ENCODE results near the gene FXYD6.

Gene FXYD6

DNA sequence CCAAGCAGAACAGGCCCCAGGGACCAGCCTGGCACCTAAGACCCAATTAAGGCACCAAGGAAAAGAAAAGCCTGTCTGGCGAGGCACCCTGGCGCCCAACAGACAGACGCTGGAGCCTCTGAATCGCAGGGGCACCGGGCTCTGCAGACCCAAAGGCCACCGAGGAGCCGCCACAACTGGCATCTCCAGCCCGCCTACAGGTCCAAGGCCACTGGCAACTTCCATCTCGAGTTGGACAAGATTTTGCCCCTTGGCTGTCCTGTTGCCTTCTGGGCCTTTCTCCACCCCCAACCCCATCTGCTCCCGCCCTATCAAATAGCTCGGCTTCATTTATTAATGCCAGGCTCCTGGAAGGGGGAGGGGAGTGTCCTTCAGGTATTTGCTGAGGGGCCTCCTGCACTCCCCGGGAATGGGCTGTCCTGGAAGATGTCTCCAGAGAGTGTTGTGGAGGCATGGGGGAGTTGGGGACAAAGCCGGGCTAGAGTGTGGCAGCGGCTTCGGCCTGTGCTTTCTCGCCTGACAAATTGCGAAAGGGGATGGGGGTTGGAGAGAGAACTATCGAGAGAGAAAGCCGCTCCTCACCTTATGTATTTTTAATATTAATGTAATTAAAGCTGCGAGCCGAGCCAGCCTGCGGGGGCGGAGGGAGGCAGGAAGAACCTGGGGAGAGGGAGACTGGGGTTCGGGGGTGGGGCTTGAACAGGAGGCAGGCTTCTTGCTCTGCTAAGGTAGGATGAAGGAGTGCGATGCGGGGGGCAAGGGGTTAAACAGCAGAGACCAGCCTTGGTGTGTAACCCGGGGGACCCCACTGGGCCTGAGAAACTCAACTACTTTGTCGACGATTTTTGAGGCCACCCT, 81.5 kb downstream of the FXYD6 start:
- Histone ChIP-seq H3K36me3 (ENCODE audit: insufficient read depth, insufficient read length, low read length) (no peaks in the 10 kb centered on the region), H3K4me1 (ENCODE audit: insufficient read depth, insufficient read length) (peaks cover 1% of the 10 kb centered on the region), H3K9me3 (ENCODE audit: insufficient read depth, low read length) (no peaks in the 10 kb centered on the region), H3K4me3 (ENCODE audit: insufficient read length, low read depth) (no peak overlapping the region), H3K27me3 (ENCODE audit: insufficient read depth, insufficient read length) (peaks cover 68% of the 10 kb centered on the region), H3K9ac (ENCODE audit: insufficient read length, low read depth) (no peak overlapping the region)
- TF ChIP-seq ZNF274 (IDR thresholded peaks at IDR 0.05; ENCODE audit: low read depth, low read length) (no peak), YY1 (IDR thresholded peaks at IDR 0.05; ENCODE audit: insufficient read depth, insufficient read length) (no peak), SUZ12 (IDR thresholded peaks at IDR 0.05; ENCODE audit: extremely low read depth, insufficient read depth, insufficient read length) (no peak)
- no peak for DNase-seq (ENCODE audit: low read depth, low spot score)

DNA sequence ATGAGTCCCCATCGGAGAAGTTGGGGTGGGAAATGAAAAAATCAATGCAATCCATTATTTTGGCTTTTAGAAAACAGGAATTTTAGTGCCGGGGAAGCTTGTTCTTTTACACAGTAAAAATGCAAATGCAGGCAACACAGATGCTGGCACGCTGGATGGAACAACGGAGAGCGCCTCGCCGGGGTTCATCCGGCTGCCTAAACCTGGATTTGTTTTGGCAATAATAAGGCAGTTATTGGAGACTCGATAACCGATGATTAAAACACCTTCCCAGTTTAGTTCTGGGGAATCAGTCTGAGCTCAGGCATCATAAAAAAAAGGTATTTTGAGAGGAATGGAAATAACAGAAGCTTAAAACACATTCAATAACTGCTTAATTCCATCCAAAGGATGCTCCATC, 82.3 kb downstream of the FXYD6 start:
- Histone ChIP-seq H3K4me1 (ENCODE audit: insufficient read depth, insufficient read length) (peaks cover 1% of the 10 kb centered on the region), H3K27me3 (ENCODE audit: insufficient read depth, insufficient read length) (peaks cover 62% of the 10 kb centered on the region), H3K36me3 (ENCODE audit: insufficient read depth, insufficient read length, low read length) (no peaks in the 10 kb centered on the region), H3K4me3 (ENCODE audit: insufficient read length, low read depth) (no peak overlapping the region), H3K9me3 (ENCODE audit: insufficient read depth, low read length) (no peaks in the 10 kb centered on the region), H3K9ac (ENCODE audit: insufficient read length, low read depth) (no peak overlapping the region)
- no peak for DNase-seq (ENCODE audit: low read depth, low spot score)
- TF ChIP-seq YY1 (IDR thresholded peaks at IDR 0.05; ENCODE audit: insufficient read depth, insufficient read length) (no peak), ZNF274 (IDR thresholded peaks at IDR 0.05; ENCODE audit: low read depth, low read length) (no peak), SUZ12 (IDR thresholded peaks at IDR 0.05; ENCODE audit: extremely low read depth, insufficient read depth, insufficient read length) (no peak)

DNA sequence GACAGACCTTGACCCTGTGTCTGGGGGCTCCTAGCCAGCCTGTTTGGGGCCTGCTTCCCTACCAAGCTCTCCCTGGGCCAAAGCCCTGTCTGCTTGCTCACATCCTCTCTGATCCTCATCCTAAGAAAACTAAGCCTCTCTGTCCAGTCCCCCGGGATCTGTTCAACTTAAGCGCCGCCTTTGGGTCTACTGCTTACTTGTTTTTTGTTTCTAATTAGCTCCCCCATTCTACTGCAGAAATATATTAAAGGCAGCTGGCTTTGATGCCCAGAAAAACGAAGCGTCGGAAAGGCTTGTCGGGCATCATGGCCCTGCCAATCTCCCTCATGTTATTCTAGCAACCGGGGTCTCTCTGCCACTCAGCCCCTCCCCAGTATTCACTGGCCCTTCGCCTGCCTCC, 82.9 kb downstream of the FXYD6 start:
- H3K27me3 ChIP-seq (ENCODE audit: insufficient read depth, insufficient read length) = peaks cover 57% of the 10 kb centered on the region

DNA sequence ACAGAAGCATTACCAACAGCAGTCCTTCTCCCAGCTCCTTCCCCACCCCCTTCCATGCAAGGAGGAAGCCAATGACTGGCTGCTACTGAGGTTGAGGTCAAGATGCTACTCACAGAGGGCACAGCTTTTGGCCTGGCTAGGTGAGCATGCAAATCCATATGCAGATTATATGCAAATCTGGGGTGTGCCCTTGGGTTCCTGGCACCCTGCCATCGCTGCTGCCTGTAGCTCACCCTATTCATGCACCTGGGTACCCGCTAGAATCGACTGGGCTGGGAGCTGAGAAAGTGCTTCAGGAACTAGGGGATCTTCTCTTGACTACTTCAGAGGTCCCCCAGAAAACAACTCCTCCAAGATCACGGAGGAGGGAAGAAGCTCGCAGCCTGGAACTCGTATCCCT, 83.5 kb downstream of the FXYD6 start:
- H3K27me3 ChIP-seq (ENCODE audit: insufficient read depth, insufficient read length) = peaks cover 51% of the 10 kb centered on the region
- no peak overlapping the region for H3K4me3 ChIP-seq (ENCODE audit: insufficient read length, low read depth)
- H3K9me3 ChIP-seq (ENCODE audit: insufficient read depth, low read length) = no peaks in the 10 kb centered on the region
- H3K9ac ChIP-seq (ENCODE audit: insufficient read length, low read depth) = no peak overlapping the region
- peaks cover 1% of the 10 kb centered on the region for H3K4me1 ChIP-seq (ENCODE audit: insufficient read depth, insufficient read length)
- H3K36me3 ChIP-seq (ENCODE audit: insufficient read depth, insufficient read length, low read length) = no peaks in the 10 kb centered on the region
- no peak for DNase-seq (ENCODE audit: low read depth, low spot score)
- no peak for TF ChIP-seq YY1 (IDR thresholded peaks at IDR 0.05; ENCODE audit: insufficient read depth, insufficient read length)
- no peak for TF ChIP-seq SUZ12 (IDR thresholded peaks at IDR 0.05; ENCODE audit: extremely low read depth, insufficient read depth, insufficient read length)
- no peak for TF ChIP-seq ZNF274 (IDR thresholded peaks at IDR 0.05; ENCODE audit: low read depth, low read length)

More for the DNA sequence above, 82.9 kb downstream of the FXYD6 start:
- DNase-seq (ENCODE audit: low read depth, low spot score) = no peak
- peaks cover 1% of the 10 kb centered on the region for H3K4me1 ChIP-seq (ENCODE audit: insufficient read depth, insufficient read length)
- H3K9ac ChIP-seq (ENCODE audit: insufficient read length, low read depth) = no peak overlapping the region
- no peak overlapping the region for H3K4me3 ChIP-seq (ENCODE audit: insufficient read length, low read depth)
- no peaks in the 10 kb centered on the region for H3K9me3 ChIP-seq (ENCODE audit: insufficient read depth, low read length)
- H3K36me3 ChIP-seq (ENCODE audit: insufficient read depth, insufficient read length, low read length) = no peaks in the 10 kb centered on the region
- no peak for TF ChIP-seq YY1 (IDR thresholded peaks at IDR 0.05; ENCODE audit: insufficient read depth, insufficient read length)
- no peak for TF ChIP-seq SUZ12 (IDR thresholded peaks at IDR 0.05; ENCODE audit: extremely low read depth, insufficient read depth, insufficient read length)
- TF ChIP-seq ZNF274 (IDR thresholded peaks at IDR 0.05; ENCODE audit: low read depth, low read length) = no peak

DNA sequence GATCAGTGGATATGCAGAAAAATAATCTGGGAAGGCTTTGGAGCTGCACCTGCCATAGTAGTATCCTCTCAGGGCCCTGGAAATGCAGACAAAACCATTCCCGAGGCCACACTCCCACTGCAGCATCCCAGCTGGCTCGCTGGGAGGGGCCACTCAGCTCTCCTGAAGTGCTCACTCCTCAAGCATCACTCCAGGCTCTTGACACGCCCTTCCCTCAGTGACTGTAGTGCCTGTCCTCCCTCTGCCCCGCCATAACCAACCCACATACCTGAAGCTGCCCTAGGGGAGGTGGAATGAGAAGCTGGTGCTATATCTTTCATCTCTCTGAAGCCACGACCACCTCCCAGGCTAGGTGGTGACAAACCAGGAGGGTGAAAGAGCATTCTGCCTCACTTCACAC, 84.2 kb downstream of the FXYD6 start:
- Histone ChIP-seq H3K4me1 (ENCODE audit: insufficient read depth, insufficient read length) (peaks cover 1% of the 10 kb centered on the region), H3K4me3 (ENCODE audit: insufficient read length, low read depth) (no peak overlapping the region), H3K9ac (ENCODE audit: insufficient read length, low read depth) (no peak overlapping the region), H3K9me3 (ENCODE audit: insufficient read depth, low read length) (no peaks in the 10 kb centered on the region), H3K36me3 (ENCODE audit: insufficient read depth, insufficient read length, low read length) (no peaks in the 10 kb centered on the region), H3K27me3 (ENCODE audit: insufficient read depth, insufficient read length) (peaks cover 44% of the 10 kb centered on the region)
- no peak for TF ChIP-seq ZNF274 (IDR thresholded peaks at IDR 0.05; ENCODE audit: low read depth, low read length)
- no peak for TF ChIP-seq YY1 (IDR thresholded peaks at IDR 0.05; ENCODE audit: insufficient read depth, insufficient read length)
- no peak for TF ChIP-seq SUZ12 (IDR thresholded peaks at IDR 0.05; ENCODE audit: extremely low read depth, insufficient read depth, insufficient read length)
- DNase-seq (ENCODE audit: low read depth, low spot score) = no peak

DNA sequence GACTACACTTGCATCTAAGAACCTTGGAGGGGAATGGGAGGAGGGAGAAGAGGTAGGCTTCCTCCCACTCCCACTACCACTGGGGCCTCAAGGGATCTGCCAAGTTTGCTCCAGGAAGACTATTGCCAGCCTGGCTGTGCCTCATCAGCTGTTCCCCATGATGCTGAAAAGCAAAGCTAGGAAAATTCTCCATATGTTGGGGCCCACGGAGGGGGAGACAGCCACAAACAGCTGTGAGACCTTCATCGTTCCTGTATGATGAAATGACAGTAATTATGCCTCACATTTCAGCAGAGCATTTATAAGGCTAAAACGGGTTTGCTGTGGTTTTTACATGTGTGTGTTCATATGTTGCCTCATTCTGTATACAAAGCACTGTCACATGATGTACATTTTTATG, 86.2 kb downstream of the FXYD6 start:
- Histone ChIP-seq H3K4me1 (ENCODE audit: insufficient read depth, insufficient read length) (peaks cover 1% of the 10 kb centered on the region), H3K9me3 (ENCODE audit: insufficient read depth, low read length) (no peaks in the 10 kb centered on the region), H3K36me3 (ENCODE audit: insufficient read depth, insufficient read length, low read length) (no peaks in the 10 kb centered on the region), H3K9ac (ENCODE audit: insufficient read length, low read depth) (no peak overlapping the region), H3K4me3 (ENCODE audit: insufficient read length, low read depth) (no peak overlapping the region), H3K27me3 (ENCODE audit: insufficient read depth, insufficient read length) (peaks cover 24% of the 10 kb centered on the region)
- TF ChIP-seq ZNF274 (IDR thresholded peaks at IDR 0.05; ENCODE audit: low read depth, low read length) (no peak), SUZ12 (IDR thresholded peaks at IDR 0.05; ENCODE audit: extremely low read depth, insufficient read depth, insufficient read length) (no peak), YY1 (IDR thresholded peaks at IDR 0.05; ENCODE audit: insufficient read depth, insufficient read length) (no peak)
- DNase-seq (ENCODE audit: low read depth, low spot score) = no peak

DNA sequence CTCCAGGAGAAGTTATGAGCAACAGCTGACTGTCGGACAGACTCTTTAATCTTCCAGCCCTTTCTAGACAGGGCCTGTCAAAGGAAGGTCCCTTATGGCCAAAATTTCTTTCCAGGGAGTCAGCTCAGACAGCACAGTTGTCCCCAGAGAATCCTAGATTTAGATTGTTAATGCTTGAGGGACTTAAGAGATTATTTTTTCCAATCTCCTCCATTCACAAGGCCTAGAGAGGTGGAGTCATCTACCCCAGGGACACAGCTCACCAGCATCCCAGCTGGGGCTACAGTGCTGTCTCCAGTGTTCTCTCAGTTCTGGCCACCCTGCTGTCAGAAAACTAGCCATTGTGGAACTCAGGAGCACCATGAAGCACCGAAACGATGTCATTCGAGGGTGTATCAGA, 87.2 kb downstream of the FXYD6 start:
- no peaks in the 10 kb centered on the region for H3K36me3 ChIP-seq (ENCODE audit: insufficient read depth, insufficient read length, low read length)
- H3K4me3 ChIP-seq (ENCODE audit: insufficient read length, low read depth) = no peak overlapping the region
- peaks cover 5% of the 10 kb centered on the region for H3K4me1 ChIP-seq (ENCODE audit: insufficient read depth, insufficient read length)
- H3K27me3 ChIP-seq (ENCODE audit: insufficient read depth, insufficient read length) = peaks cover 14% of the 10 kb centered on the region
- no peak for DNase-seq (ENCODE audit: low read depth, low spot score)
- H3K9me3 ChIP-seq (ENCODE audit: insufficient read depth, low read length) = no peaks in the 10 kb centered on the region
- H3K9ac ChIP-seq (ENCODE audit: insufficient read length, low read depth) = no peak overlapping the region
- TF ChIP-seq ZNF274 (IDR thresholded peaks at IDR 0.05; ENCODE audit: low read depth, low read length) (no peak), SUZ12 (IDR thresholded peaks at IDR 0.05; ENCODE audit: extremely low read depth, insufficient read depth, insufficient read length) (no peak), YY1 (IDR thresholded peaks at IDR 0.05; ENCODE audit: insufficient read depth, insufficient read length) (no peak)
